H1 (cell line): ENCODE measurements around the gene KCNQ1OT1. TPM values are rescaled to one million over a fixed set of nuclear protein-coding genes. Genes with fewer than 3 reads are reported as not detected.

Experiments used
- MAX ChIP-seq: IDR thresholded peaks from 2 replicates; pipeline ENCODE4 v1.6.1; 2012; ENCODE audit warnings: inconsistent platforms
- SAP30 ChIP-seq: fragments of 300-600 bp; sonication (generic); IDR thresholded peaks from 2 replicates; pipeline ENCODE4 v1.7.1; 2012; ENCODE audit warnings: low read length, moderate library complexity, mild to moderate bottlenecking, inconsistent platforms; ENCODE audit not compliant: insufficient read depth, insufficient replicate concordance
- YY1 ChIP-seq: IDR thresholded peaks from 2 replicates; pipeline ENCODE4 v1.6.1; 2011; ENCODE audit warnings: low read depth, mild to moderate bottlenecking, low read length
- polyA plus RNA-seq, 7 experiments: library from polyadenylated mRNA; depleted of rRNA in 3 of 7; stranded (reverse) in 5 of 7; unstranded in 2 of 7; fragments of >200 nt in 5 of 7; fragments of 200-250 nt in 2 of 7; gene quantifications; 1 replicate in 5 of 7; 2 replicates in 1 of 7; 4 replicates in 1 of 7; pipeline versions ENCODE4 v1.2.1 to v1.2.3, GENCODE V29; 2011 to 2013; ENCODE audit warnings: missing spikeins in 2 of 7, mixed read lengths in 2 of 7
- total RNA-seq: library from RNA; stranded (reverse); fragmentation: NEBNext Ultra II Directional; extraction: Animal tissue kit (Norgen Biotek cat#: 25700); gene quantifications from 2 replicates; pipeline ENCODE4 v1.2.1, GENCODE V29; 2021

The KCNQ1OT1 gene
- total and polyA plus RNA-seq, 2 of the 8 experiments (the other 6 are each of a cell fraction or from before 2014, with no cell fraction given): 0.21 to 1.2 TPM

- TF ChIP-seq YY1 (no peak), MAX (no peak), SAP30 (no peak)
Measured at GRCh38 chr11:2685566-2686359, 14.0 kb downstream of the KCNQ1OT1 start (continued).
